Measurements from ENCODE around the gene NQO1. TPM values are rescaled to one million over a fixed set of nuclear protein-coding genes. Genes with fewer than 3 reads are reported as not detected.

NQO1 gene
- total and polyA plus RNA-seq, 9 of the 15 experiments (the other 6 are each of a cell fraction or from before 2014, with no cell fraction given): 96.7 to 198 (median 122) TPM

- TF ChIP-seq CBX8 (IDR thresholded peaks at IDR 0.05; ENCODE audit: borderline replicate concordance, extremely low read depth, low read depth, low read length, poor library complexity, severe bottlenecking) (no peak), THRB (CRISPR knock-in tag; conservative IDR thresholded peaks at IDR 0.05) (no peak), SMARCB1 (IDR thresholded peaks at IDR 0.05; ENCODE audit: insufficient read length, low read depth) (no peak), NFRKB (IDR thresholded peaks at IDR 0.05; ENCODE audit: low read depth) (no peak), ZNF589 (CRISPR knock-in tag; IDR thresholded peaks at IDR 0.05; ENCODE audit: low read depth) (no peak)
- Histone ChIP-seq H3K4me3 (no peak overlapping the region), H4K20me1 (replicated peaks; ENCODE audit: control insufficient read depth, insufficient read depth, low read length) (no peaks in the 10 kb centered on the region), H3K27me3 (ENCODE audit: control insufficient read depth in 2 of 2, insufficient read depth in 2 of 2, low read length in 2 of 2) (no peaks in the 10 kb centered on the region), H3K4me1 (replicated peaks in 1 of 2; ENCODE audit: control insufficient read depth in 2 of 2, insufficient read depth in 2 of 2, low read length in 2 of 2) (no peaks in the 10 kb centered on the region), H2AFZ (ENCODE audit: low read depth, low read length) (no peak overlapping the region), H3K9ac (ENCODE audit: insufficient read depth in 1 of 2, low read depth in 2 of 2, low read length in 2 of 2) (no peak overlapping the region), H3K9me3 (replicated peaks; ENCODE audit: control insufficient read depth, insufficient read depth, low read depth, low read length) (no peaks in the 10 kb centered on the region), H3K4me2 (ENCODE audit: insufficient read depth, low read length) (no peak overlapping the region), H3K36me3 (ENCODE audit: control insufficient read depth, insufficient read depth, low read length) (peaks cover 52% of the 10 kb centered on the region; the same call in 2 of the 3 replicates), H3K79me2 (ENCODE audit: control insufficient read depth, insufficient read depth, low read length) (no peaks in the 10 kb centered on the region), H3K27ac (ENCODE audit: extremely low read depth, low read depth, low read length) (no peak overlapping the region), H3K9me1 (ENCODE audit: control insufficient read depth, insufficient read depth, low read length) (no peaks in the 10 kb centered on the region)
- peak; percentile 15 for FAIRE-seq
- intact Hi-C loops (cut with micrococcal nuclease) (loop anchor here (10.0 kb wide), 1 partner anchor 207 kb away; no protein-coding TSS in a partner anchor), in situ Hi-C loops (cut with MboI) (no loop called here)
- no peak for ATAC-seq
- ChIA-PET POLR2A (interaction anchor here (0.7 kb wide), 1 partner anchor 9 kb away, joined by 3 read pairs; no protein-coding TSS in a partner anchor), CTCF (ENCODE audit: low intra/inter-chr PET ratio) (interaction anchor here (0.5 to 0.6 kb wide), 3 partner anchors 83 to 952 kb away, joined by 3 to 5 read pairs (median 3); no protein-coding TSS in a partner anchor)
- no peak for DNase-seq (ENCODE audit: extremely low read depth in 1 of 4, low spot score in 3 of 4)
- no TSS peak for BruUV-seq (replicated peaks)
Measured at GRCh38 chr16:69701452-69701851, 24.9 kb downstream of the NQO1 start.

Data from K562 (cell line).